GM18951 (cell line): ENCODE results near the gene GSE1.

Source experiments
- POLR2A ChIP-seq: IDR thresholded peaks from 4 replicates; pipeline ENCODE4 v1.6.1; 2011; ENCODE audit warnings: mild to moderate bottlenecking; ENCODE audit not compliant: insufficient read length, insufficient read depth; ENCODE audit errors: extremely low read depth
- in situ Hi-C: fragments of 300-500 bp; cut with MboI; formaldehyde crosslinking; loops from one replicate; pipeline ENCODE4 v1.12.0; 2022; ENCODE audit warnings: low sequenced_read_pairs, mixed read lengths, inconsistent platforms; ENCODE audit not compliant: unreplicated experiment

GSE1 gene

GRCh38 chr16:85624646-85625045 is 11.5 kb downstream of the GSE1 start:
- in situ Hi-C loops: loop anchor here (25.0 kb wide), 1 partner anchor 187 kb away; no protein-coding TSS in a partner anchor
- TF ChIP-seq POLR2A: no peak

- TF ChIP-seq POLR2A: no peak
- in situ Hi-C loops: no loop called here
These were observed 11.9 kb downstream of the GSE1 start for GRCh38 chr16:85625053-85625452.

GRCh38 chr16:85625485-85626117 is 12.5 kb downstream of the GSE1 start:
- in situ Hi-C loops: no loop called here
- no peak for TF ChIP-seq POLR2A

GRCh38 chr16:85626191-85626981 is 13.3 kb downstream of the GSE1 start:
- TF ChIP-seq POLR2A: no peak
- in situ Hi-C loops: no loop called here

- TF ChIP-seq POLR2A: no peak
- in situ Hi-C loops: no loop called here
These were observed 14.0 kb downstream of the GSE1 start for GRCh38 chr16:85627089-85627488.

GRCh38 chr16:85627526-85628264 is 14.6 kb downstream of the GSE1 start:
- in situ Hi-C loops: no loop called here
- TF ChIP-seq POLR2A: no peak

GRCh38 chr16:85628265-85628556 is 15.1 kb downstream of the GSE1 start:
- no peak for TF ChIP-seq POLR2A
- in situ Hi-C loops: no loop called here

- in situ Hi-C loops: no loop called here
- no peak for TF ChIP-seq POLR2A
These were observed 15.5 kb downstream of the GSE1 start for GRCh38 chr16:85628645-85629044.

GRCh38 chr16:85629326-85629725 is 16.2 kb downstream of the GSE1 start:
- TF ChIP-seq POLR2A: no peak
- in situ Hi-C loops: no loop called here

- in situ Hi-C loops: no loop called here
These were observed 16.7 kb downstream of the GSE1 start for GRCh38 chr16:85629853-85630252.

GRCh38 chr16:85631230-85631629 is 18.1 kb downstream of the GSE1 start:
- TF ChIP-seq POLR2A: no peak

More at GRCh38 chr16:85629853-85630252, 16.7 kb downstream of the GSE1 start:
- no peak for TF ChIP-seq POLR2A

GRCh38 chr16:85631802-85632393 is 18.8 kb downstream of the GSE1 start:
- no peak for TF ChIP-seq POLR2A
- in situ Hi-C loops: no loop called here

More at GRCh38 chr16:85631230-85631629, 18.1 kb downstream of the GSE1 start:
- in situ Hi-C loops: no loop called here

- in situ Hi-C loops: no loop called here
- no peak for TF ChIP-seq POLR2A
These were observed 19.8 kb downstream of the GSE1 start for GRCh38 chr16:85632709-85633437.

GRCh38 chr16:85633438-85633743 is 20.3 kb downstream of the GSE1 start:
- in situ Hi-C loops: no loop called here
- no peak for TF ChIP-seq POLR2A
